H1 (cell line): ENCODE results near the gene PHF10.

Source experiments
- ATF2 ChIP-seq: IDR thresholded peaks from 2 replicates; pipeline ENCODE4 v1.6.1; 2012; ENCODE audit warnings: low read length, inconsistent platforms
- CBX5 ChIP-seq: fragments of 300-800, 300-1000 bp; sonication (generic); IDR thresholded peaks from 2 replicates; pipeline ENCODE4 v1.7.1; 2016; ENCODE audit warnings: antibody characterized with exemption, low read length, low read depth
- CTCF ChIP-seq, 3 experiments: IDR thresholded peaks; 1 replicate in 2 of 3; 2 replicates in 1 of 3; pipeline versions ENCODE4 v1.5.1 to v1.6.1; 2011; ENCODE audit warnings: low read length in 3 of 3, mild to moderate bottlenecking in 3 of 3, inconsistent platforms in 2 of 3, low read depth in 1 of 3, moderate library complexity in 1 of 3; ENCODE audit not compliant: insufficient read depth in 1 of 3; ENCODE audit errors: control extremely low read depth in 1 of 3
- POLR2A ChIP-seq, 2 experiments: IDR thresholded peaks; 1 replicate in 1 of 2; 2 replicates in 1 of 2; pipeline ENCODE4 v1.6.1; 2011; ENCODE audit warnings: low read depth in 2 of 2, low read length in 2 of 2, mild to moderate bottlenecking in 2 of 2; ENCODE audit errors: control extremely low read depth in 1 of 2
- RFX5 ChIP-seq: IDR thresholded peaks from 2 replicates; pipeline ENCODE4 v1.6.1; 2011; ENCODE audit warnings: low read depth, low read length, improper control_type of control experiment, borderline replicate concordance
- RNF2 ChIP-seq: fragments of 200-900, 300-1000 bp; sonication (generic); IDR thresholded peaks from 2 replicates; pipeline ENCODE4 v1.7.1; 2016; ENCODE audit warnings: borderline replicate concordance, low read depth, mild to moderate bottlenecking, antibody characterized with exemption, low read length; ENCODE audit not compliant: poor library complexity, severe bottlenecking; ENCODE audit errors: missing control alignments
- RXRA ChIP-seq: IDR thresholded peaks from 2 replicates; pipeline ENCODE4 v1.6.1; 2011; ENCODE audit warnings: low read depth, mild to moderate bottlenecking, low read length, moderate library complexity; ENCODE audit not compliant: insufficient read depth
- TAF1 ChIP-seq: IDR thresholded peaks from 2 replicates; pipeline ENCODE4 v1.6.1; 2011; ENCODE audit warnings: mild to moderate bottlenecking, low read depth, low read length
- TAF7 ChIP-seq: optimal IDR thresholded peaks from 2 replicates; pipeline ENCODE3; 2011; ENCODE audit warnings: low read depth, mild to moderate bottlenecking, inconsistent platforms, low read length, moderate library complexity, borderline replicate concordance
- TEAD4 ChIP-seq: IDR thresholded peaks from 2 replicates; pipeline ENCODE4 v1.6.1; 2012; ENCODE audit warnings: low read depth, low read length, inconsistent platforms, mixed read lengths

GRCh38 chr6:169763881-169764280 lies 39.6 kb upstream of the PHF10 start:
- TF ChIP-seq RNF2 (no peak), CTCF (IDR thresholded peaks at IDR 0.05; ENCODE audit: control extremely low read depth in 1 of 3, insufficient read depth in 1 of 3, low read depth in 1 of 3, low read length in 3 of 3) (no peak), RFX5 (no peak), TAF1 (no peak), POLR2A (IDR thresholded peaks at IDR 0.05; ENCODE audit: control extremely low read depth in 1 of 2, low read depth in 2 of 2, low read length in 2 of 2) (no peak), TAF7 (no peak), ATF2 (no peak), CBX5 (no peak), RXRA (no peak), TEAD4 (no peak)
